GM19023 (cell line): ENCODE measurements around the gene LYPLA2.
"Not testable (repeated sequence)": the region's sequence is repeated elsewhere in the genome, so short reads cannot be mapped to it uniquely, and the experiment has no call there.

ENCODE experiments used
- ATAC-seq: cut with Tn5 transposase; IDR thresholded peaks from one replicate; pipeline ENCODE4 v1.9.1; 2021; ENCODE audit warnings: mild to moderate bottlenecking, moderate library complexity; ENCODE audit not compliant: unreplicated experiment

The LYPLA2 gene

GRCh38 chr1:23799570-23800399 lies 8.8 kb downstream of the LYPLA2 start:
- ATAC-seq = peak; percentile 23

GRCh38 chr1:23800400-23801337 lies 9.7 kb downstream of the LYPLA2 start, which contains the start of gene GALE:
TSS of gene GALE (minus strand) at chr1:23800754. CDS start at chr1:23799007, 1,747 bp downstream.
- peak; percentile 81 for ATAC-seq

- no peak for ATAC-seq
Observed at GRCh38 chr1:23801338-23801748, 10.4 kb downstream of the LYPLA2 start.

- no peak for ATAC-seq
Observed at GRCh38 chr1:23801876-23802275, 10.9 kb downstream of the LYPLA2 start.

GRCh38 chr1:23802809-23803342 lies 11.9 kb downstream of the LYPLA2 start:
- not testable (repeated sequence) for ATAC-seq

GRCh38 chr1:23803674-23804073 lies 12.7 kb downstream of the LYPLA2 start:
- no peak for ATAC-seq

- no peak for ATAC-seq
Observed at GRCh38 chr1:23804183-23804835, 13.4 kb downstream of the LYPLA2 start.

GRCh38 chr1:23805025-23805424 lies 14.1 kb downstream of the LYPLA2 start:
- ATAC-seq = no peak

- no peak for ATAC-seq
Observed at GRCh38 chr1:23806280-23806679, 15.3 kb downstream of the LYPLA2 start.

- no peak for ATAC-seq
Observed at GRCh38 chr1:23807453-23807852, 16.5 kb downstream of the LYPLA2 start.

GRCh38 chr1:23809751-23810171 lies 18.8 kb downstream of the LYPLA2 start:
- ATAC-seq = no peak

GRCh38 chr1:23810818-23811540 lies 20.0 kb downstream of the LYPLA2 start:
- no peak for ATAC-seq

- no peak for ATAC-seq
Observed at GRCh38 chr1:23814016-23814415, 23.1 kb downstream of the LYPLA2 start.

GRCh38 chr1:23816361-23816760 lies 25.4 kb downstream of the LYPLA2 start:
- no peak for ATAC-seq

GRCh38 chr1:23816906-23817305 lies 26.0 kb downstream of the LYPLA2 start:
- no peak for ATAC-seq

- ATAC-seq = no peak
Observed at GRCh38 chr1:23817633-23818032, 26.7 kb downstream of the LYPLA2 start.

- no peak for ATAC-seq
Observed at GRCh38 chr1:23823767-23824166, 32.8 kb downstream of the LYPLA2 start.

GRCh38 chr1:23824711-23825075 lies 33.7 kb downstream of the LYPLA2 start:
- no peak for ATAC-seq

- peak; percentile 68 for ATAC-seq
Observed at GRCh38 chr1:23825076-23825761, 34.3 kb downstream of the LYPLA2 start, which contains the start of gene HMGCL. TSS of gene HMGCL (minus strand) at chr1:23825429. CDS start at chr1:23825415, 14 bp downstream.
